GM19452 (cell line): ENCODE results near the gene RGS7.
"Not testable (repeated sequence)": the region's sequence is repeated elsewhere in the genome, so short reads cannot be mapped to it uniquely, and the experiment has no call there.

ENCODE experiments used
- ATAC-seq: cut with Tn5 transposase; IDR thresholded peaks from one replicate; pipeline ENCODE4 v1.9.1; 2021; ENCODE audit not compliant: unreplicated experiment

RGS7 gene

DNA sequence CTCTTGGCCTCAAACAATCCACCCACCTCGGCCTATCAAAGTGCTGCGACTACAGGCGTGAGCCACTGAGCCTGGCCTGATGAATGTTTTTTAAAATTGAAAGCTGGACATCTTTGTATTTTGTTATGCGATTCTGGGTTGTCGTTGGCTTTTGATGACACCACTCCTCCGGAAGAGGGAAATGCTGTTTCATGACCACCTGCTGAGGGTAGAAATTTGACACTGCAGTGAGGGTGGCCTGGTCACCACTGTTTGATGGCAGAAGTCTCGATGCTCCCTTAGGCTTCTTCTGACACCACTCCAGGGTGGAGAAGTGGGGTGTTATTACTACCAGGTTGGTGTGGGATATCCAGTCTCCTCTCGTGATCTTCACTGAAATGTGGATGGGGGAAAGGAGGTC lies 357.2 kb downstream of the RGS7 start:
- ATAC-seq, result no peak

DNA sequence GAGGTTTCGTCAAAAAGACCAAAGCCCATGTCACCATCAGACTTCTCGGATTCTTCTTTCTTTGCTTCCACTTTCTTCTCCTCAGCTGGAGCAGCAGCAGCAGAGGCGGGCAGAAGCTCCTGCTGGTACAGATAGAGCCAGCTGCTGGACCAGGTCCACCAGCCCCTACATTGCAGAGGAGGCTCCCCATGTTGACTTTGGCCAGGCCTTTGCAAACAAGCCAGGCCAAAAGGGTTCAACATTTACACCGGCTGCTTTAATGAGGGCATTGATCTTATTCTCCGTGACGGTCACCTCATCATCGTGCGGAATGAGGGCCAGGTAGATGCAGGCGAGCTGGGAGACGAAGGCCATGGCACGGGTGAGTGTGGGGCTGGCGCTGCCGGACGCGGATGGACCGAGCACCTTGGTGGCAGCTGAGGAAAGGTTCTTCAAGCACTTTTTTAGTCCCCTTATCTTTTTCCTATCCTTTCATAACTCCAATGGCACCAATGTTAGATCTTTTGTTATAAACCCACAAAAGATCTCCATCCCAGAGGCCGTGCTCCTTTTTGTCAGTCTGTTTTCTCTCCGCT lies 358.5 kb downstream of the RGS7 start:
- no peak for ATAC-seq

DNA sequence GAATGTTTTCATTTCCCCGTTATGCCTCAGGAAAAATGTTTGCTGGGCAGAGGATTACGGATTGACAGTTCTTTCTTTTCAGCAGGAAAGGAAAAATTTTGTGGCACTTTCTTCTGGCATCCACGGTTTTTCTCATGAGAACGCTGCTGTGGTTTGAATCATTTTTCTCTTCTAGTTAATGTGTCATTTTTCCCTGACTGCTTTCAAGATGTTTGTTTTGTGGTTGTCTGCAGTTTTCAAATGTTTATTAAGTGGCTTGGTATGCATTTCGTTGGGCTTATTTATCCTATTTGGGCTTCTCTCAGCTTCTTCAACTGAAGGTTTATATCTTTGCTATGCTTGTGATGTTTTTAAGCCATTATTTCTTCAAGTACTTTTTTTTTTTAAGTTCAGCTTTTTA lies 359.0 kb downstream of the RGS7 start:
- no peak for ATAC-seq

DNA sequence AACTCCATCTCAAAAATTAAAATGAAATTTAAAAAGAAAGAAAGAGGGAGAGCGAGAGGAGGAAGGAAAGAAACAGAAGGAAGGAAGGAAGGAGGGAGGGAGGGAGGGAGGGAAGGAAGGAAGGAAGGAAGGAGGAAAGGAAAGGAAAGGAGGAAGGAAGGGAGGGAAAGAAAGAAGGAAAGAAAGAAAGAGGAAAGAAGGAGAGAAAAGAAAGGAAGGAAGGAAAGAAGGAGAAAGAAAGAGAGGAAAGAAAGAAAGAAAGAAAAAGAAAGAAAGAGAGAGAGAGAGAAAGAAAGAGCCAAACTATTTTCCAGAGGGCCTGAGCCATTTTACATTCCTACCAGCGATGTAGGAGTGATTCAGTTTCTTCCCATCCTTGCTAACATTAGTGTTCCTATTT lies 364.0 kb downstream of the RGS7 start:
- ATAC-seq, result no peak

DNA sequence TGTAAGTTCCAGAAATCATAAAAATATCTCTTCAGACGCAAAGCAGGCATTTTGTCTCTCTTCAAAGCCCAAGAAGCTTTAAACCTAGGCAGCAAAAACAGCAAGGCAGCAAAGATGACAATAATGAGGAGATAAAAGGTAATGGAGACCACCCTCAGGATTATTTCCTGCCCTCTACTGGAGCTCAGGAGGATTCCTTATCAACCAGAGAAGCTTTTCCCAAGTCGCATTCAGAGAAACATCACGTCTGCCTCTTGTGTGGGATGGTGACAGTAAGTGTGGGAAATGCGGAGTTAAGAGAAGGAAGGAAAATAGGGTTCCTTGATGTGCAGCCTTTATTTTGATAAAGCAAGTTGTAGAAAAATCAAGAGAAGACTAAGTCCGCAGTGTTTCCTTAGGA lies 365.8 kb downstream of the RGS7 start:
- ATAC-seq, result no peak

DNA sequence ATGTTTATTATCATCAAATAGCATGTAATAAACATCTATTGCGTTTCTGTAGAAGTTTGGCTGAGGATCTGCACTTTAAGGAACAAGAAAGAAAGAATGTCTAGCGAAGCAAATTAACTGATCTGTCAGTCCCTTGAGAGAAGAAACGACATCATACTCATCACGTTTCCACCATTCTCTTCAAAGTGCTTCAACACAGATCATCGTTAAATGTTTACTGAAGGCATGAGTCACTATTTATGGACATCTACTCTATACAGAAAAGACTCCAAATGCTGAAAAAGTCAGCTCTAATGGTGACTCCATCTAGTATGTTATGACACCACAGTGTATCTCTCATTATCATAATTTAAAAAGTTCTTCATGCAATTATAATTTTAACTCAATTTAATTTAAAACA lies 369.1 kb downstream of the RGS7 start:
- ATAC-seq, result no peak

DNA sequence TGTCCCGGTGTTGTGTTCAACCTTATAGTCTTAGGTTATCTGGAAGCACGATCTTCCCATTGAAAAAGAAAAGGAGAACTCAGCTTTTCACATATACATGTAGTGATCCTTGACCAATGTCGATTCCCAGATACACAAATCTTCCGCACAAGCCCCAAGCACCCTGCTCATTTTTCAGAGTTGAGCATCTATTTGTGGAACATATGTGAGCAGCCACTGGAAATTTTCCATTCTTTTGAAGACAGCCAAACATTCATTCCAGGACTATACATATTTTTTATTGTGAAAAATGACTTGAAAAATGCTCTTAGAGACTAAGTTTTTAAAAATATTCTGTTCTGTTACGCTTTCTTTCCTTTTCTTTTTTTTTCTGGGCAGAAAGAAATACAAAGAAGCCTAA lies 371.9 kb downstream of the RGS7 start:
- no peak for ATAC-seq

DNA sequence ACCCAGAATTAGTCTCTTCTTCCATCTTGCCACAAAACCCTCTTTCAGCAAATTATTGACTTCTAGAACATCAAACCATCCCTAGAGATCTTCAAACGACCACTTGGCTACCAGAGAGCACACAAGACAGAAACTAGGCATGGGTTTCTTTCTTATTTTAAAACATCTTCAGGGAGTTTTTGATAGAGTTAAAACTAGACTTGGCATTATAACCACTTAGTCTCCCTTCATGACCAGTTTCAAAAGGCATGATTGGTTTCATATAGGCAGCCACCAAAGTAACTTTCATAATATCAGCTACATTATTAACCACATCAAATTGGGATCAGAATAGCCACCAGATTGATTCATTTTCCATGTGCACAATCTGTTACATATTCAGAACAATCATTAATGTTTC lies 376.7 kb downstream of the RGS7 start:
- no peak for ATAC-seq

DNA sequence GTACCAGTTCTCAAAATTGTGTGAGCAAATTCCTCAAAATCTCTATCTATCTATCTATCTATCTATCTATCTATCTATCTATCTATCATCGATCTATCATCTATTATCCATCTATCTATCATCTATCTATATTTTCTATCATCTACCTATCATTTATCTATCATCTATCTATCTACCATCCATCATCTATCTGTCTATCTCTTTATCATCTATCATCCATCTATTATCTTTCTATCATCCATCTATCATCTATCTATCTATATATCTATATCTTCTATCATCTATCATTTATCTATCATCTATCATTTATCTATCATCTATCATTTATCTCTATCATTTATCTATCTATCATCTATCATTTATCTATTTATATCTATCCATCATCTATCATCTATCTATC lies 380.3 kb downstream of the RGS7 start:
- no peak for ATAC-seq

DNA sequence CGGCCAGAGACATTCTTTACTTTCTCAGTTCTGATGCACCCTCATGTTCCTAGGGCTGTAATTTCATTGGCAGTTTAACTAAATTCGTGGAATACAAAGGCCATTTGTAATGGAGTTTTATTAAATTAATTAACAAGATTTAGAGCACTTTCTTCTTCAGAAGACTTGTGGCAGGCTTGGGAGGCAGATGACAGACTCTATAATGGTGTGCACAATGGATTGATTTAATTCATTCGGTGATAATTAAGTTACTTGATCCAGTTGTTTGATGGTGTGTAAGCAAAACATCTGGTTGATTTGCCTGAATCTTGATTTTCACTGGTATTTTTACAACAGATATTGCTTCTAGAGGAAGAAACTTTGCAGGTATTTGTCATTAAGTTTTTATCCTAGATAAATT lies 383.1 kb downstream of the RGS7 start:
- no peak for ATAC-seq

DNA sequence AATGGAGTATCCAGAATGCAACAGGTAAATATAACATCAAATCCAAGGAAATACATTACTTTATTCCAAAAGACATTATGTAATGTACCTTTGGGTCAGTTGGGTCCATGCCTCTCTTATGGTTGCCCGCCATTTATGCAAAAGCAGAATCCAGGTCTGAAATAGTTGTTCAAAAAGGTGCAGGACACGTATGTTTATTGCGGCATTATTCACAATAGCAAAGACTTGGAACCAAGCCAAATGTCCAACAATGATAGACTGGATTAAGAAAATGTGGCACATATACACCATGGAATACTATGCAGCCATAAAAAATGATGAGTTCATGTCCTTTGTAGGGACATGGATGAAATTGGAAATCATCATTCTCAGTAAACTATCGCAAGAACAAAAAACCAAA lies 384.9 kb downstream of the RGS7 start:
- not testable (repeated sequence) for ATAC-seq

DNA sequence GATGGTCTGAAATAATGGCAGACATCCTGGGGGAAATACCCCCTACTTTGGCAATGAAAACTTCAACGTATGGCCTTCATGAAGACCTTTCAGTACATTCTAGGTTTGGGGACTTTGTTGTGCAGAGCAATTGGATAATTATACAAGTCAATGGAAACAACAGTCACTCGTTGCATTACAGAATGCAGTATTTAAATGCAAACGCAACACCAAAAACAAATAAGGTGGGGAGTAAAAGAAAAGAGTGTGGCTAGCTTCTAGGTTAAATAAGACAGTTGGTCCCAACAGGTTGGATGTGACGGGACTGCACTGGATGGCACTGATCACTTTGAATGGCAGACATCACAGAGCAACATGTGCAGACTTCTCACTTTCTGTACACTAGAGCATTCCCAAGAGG lies 386.8 kb downstream of the RGS7 start:
- no peak for ATAC-seq

DNA sequence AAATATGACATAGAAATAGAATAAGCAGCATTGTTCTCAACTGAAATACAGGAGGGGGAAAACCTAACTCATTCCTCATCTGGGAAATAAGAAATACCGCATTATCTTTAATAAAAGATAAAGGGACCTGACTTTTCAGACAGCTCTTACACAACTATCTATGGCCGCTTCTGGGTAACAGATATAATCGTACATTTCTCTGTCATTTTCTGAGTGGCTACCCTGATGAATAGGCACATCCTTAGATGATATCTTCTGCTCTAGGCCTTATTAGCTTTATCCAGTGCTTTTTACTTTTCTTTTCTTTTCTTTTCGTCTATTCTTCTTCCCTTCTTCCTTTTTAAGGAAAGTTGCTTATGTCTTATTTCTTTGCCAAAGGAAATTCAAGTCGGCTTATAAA lies 388.1 kb downstream of the RGS7 start:
- no peak for ATAC-seq

DNA sequence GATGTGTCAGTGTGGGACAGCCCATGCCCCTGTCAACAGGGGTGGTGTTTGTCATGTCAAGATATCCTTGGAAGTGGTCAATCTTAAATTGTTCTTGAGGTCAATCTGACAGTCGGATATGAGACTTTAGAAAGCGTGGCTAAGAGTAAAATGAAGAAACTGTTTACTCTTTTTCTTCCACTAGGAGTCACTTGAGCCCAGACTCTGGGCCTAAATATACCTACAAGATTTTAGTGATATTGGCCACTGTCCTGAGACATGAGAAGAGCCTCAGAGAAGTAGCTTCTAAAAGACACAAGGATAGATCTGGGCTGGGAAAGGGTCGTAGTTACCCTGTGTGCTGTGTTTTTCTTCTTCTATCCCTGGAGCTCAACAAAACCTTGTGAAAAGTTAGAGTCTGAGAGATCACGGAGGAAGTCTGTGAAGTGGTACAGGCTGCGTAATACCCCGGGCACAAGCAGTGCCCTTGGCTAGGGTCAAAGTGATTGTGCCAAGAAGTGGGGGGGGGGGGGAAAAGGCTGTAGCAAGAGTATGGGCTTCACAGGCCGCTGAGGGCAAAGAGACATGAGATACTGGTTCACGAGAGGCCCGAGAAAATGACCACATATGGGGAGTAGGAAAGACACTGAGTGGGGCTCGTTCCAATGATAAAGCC lies 389.8 kb downstream of the RGS7 start:
- no peak for ATAC-seq

DNA sequence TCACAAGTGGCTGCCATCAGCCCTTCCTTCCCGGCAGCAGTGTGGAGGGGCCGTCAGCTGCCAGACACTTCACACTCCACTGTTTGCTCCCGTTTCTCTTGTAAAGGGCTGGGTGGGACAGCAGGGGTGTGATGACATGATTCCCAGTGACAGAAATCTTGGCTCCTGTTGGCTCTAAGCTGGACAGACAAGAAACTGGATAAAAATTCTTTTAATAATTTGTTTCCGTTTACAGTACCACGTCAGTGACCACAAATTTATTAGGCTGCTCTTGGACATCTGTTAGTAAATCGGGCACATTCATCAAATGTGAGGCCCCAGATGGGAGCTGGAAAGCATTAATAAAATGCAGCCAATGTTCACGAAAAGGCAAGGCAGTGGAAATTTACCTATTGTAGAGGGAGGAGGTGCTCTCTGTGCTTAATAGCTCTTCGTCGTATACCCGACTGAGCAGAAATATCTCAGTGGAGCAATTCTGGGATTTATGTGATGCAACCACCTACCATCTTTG lies 391.4 kb downstream of the RGS7 start:
- ATAC-seq, result no peak

DNA sequence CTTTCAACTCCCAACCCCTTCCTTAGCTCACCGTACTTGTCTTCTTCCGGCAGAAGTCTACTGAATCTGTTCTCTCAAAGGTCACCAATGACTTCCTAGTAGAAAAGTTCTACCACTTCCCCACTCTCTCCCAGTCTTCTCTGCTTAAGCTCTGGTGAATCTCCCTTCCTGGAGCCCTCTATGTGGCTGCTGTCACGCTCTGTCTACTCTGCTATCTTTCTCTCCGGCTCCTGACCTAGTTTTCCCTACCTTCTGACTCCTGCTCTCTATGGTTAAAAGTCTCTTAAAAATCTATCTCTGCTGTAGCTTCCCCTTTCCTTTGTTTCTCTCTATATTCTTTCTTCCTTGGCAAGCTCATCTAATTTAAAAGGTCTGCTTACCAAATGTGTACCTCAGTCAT lies 394.9 kb downstream of the RGS7 start:
- no peak for ATAC-seq

DNA sequence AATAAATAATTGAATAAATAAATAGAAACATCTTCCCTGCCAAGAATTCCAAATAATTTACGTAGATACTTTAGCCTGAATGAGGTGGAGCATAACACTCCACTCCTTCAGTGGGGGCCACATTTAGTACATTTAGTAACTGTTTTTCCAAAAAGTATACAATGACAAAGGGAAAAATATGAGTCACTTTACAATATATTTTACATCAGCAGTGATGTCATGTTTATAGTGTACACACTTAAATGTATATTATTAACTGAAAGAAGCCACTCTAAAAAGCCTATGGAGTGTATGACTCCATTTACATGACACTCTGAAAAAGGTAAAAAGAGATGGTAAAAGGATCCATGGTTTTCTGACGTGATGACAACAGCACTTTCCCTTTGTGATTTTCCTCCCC lies 400.6 kb downstream of the RGS7 start:
- no peak for ATAC-seq

DNA sequence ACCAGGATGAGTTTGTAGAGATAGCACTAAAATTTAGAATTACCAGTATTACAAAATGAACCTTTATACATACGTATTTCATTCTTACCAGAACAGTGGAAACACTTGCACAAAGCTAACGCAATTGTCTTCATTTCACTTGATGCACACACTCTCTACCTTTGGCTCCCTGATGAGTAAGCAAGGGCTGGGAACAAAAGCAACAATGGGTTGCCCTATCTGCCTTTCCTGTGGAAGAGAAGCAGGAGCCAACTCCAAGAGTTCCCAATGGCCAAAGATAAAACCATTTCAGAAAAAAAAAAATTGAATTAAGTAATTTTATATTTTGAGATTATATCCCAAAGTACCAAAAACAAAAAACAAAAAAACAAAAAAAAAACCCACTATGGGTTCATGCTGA lies 401.0 kb downstream of the RGS7 start:
- ATAC-seq, result no peak

DNA sequence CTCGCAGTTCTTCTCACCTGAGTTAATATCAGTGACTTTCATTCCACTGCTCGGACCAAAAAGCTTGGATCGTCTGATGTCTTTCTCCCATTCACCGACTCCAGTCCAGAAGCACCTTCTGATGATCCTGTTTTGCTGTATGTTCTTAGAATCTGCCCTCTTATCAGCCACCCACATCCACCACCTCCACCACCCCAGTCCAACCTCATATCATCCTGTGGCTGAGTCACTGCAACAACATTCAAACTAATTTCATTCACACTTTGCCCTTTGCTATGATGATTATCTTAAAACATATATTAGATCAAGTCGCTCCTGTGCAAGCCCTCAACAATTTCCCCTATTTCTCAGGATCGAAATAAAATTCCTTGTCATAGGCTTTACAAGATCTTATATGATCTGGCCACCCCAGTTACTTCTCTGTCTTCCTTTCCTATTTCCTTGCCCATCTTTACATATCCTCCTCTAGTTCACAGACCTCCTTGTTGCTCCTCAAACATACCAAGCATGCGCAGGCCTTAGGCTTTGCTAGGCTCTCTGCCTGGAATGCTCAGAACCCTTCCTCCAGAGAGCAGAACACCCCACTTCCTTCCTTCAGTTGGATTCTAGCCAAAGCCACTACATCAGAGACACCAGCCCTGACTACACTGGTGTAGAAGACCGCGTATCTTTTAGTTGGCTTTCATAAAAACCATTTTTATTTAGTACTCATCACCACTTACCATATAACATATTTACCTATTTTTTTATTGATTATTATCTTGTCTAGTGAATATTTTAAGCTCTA lies 409.4 kb downstream of the RGS7 start:
- no peak for ATAC-seq

DNA sequence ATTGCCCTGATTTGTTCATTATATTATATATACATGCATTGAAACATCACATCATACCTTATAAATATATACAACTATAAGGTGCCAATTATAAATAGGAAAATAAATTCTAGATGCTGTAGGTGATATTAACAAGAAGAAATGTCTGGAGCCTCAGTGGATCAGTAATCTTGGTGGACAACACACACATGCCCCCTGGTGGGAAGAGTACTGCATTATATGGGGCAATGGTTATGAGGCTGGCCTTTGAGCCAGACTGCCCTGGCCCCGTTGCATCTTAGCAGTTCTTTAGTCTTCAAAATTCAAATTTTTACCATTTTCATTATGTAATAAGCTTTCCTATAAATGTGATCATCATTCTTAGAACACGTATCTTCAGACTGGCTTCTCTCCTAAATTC lies 410.1 kb downstream of the RGS7 start:
- no peak for ATAC-seq

DNA sequence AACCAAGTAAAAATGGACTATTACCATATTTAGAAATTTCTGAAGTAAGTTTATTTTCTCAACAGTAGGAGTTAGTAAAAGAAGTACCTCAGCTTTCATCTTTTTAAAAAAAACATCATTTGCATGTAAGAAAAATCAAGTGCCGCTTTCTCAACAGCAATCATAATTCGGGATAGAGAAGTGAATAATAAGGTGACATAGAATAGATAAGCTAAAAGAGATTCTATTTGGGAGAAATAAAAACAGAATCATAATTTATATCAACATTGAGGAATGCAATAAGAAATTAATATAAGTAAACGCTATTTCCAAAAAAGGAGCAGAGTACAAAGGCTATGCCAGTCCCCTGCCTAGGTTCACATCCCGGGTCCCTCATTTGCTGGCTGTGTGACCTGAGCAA lies 414.1 kb downstream of the RGS7 start:
- no peak for ATAC-seq

DNA sequence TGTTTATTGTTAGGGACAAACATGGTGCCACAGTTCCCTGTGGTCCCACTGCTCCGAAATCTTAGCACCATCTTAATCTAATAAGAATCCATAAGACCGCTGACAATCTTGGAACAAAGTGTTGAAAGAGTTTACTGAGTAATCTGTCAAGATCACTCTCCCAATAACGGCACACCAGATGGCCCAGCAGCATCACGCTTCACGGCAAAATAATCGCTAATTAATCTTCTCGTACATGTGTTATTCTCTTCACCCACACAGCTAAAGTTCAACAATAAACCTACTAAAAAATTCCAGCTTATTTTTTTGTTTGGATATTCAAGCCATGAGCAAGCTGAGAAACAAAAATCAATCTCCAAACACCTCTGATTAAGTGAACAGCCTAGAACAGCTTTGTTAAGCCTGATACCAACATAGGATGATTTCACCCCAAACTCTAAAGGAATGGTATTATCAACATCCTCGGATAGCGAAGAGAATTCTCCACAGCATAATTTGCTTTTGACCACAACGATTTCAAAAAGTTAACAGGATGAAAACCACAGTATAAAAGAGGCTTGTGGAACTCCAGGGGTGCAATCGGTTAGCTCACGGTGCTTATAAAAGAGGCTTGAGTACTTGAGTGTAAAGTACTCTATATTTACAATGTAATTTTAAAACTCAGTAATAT lies 415.2 kb downstream of the RGS7 start:
- no peak for ATAC-seq
